T-helper 2 cell treated with Interferon-gamma antibody and Interleukin-4, amounts not matched to agents 5 μg/mL and 100 μg/mL, for 36 hours (primary cell): Measurements from ENCODE around the gene EPG5.
A peak's percentile ranks its signal among the peaks of the same experiment; 100 is the strongest.

ENCODE experiments used
- DNase-seq: peaks from one replicate; pipeline ENCODE4 v3.0.0; 2021; ENCODE audit warnings: low spot score
- H3K27ac Mint-ChIP-seq: one replicate; pipeline ENCODE4 v1.8.0; 2021; ENCODE audit warnings: mild to moderate bottlenecking, mixed read lengths
- H3K27me3 Mint-ChIP-seq: one replicate; pipeline ENCODE4 v1.8.0; 2021; ENCODE audit warnings: low read depth, mixed read lengths
- H3K36me3 Mint-ChIP-seq: one replicate; pipeline ENCODE4 v1.8.0; 2021; ENCODE audit warnings: low read depth, mixed read lengths
- H3K4me1 Mint-ChIP-seq: one replicate; pipeline ENCODE4 v1.8.0; 2021; ENCODE audit warnings: low read depth, mixed read lengths
- H3K4me3 Mint-ChIP-seq: one replicate; pipeline ENCODE4 v1.8.0; 2022; ENCODE audit warnings: mild to moderate bottlenecking, moderate library complexity, mixed read lengths
- H3K9me3 Mint-ChIP-seq: one replicate; pipeline ENCODE4 v1.8.0; 2021; ENCODE audit warnings: mixed read lengths

The EPG5 gene

DNA sequence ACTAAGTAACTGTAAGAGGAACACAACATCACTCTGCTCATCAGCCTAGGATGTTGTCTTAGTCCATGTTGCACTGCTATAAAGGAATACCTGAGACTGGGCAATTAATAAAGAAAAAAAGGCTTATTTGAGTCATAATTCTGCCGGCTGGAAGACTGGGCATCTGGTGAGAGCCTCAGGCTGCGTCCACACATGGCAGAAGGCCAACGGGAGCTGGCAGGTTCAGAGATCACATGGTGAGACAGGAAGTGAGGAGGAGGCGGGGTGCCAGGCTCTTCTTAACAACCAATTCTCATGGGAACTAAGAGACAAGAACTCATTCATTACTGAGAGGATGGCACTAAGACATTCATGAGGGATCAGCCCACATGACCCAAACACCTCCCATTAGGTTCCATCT is 46.8 kb downstream of the EPG5 start:
- Mint-ChIP-seq H3K4me1 (peaks cover 4% of the 10 kb centered on the region), H3K27ac (no peak overlapping the region), H3K4me3 (no peak overlapping the region), H3K36me3 (peaks cover 44% of the 10 kb centered on the region), H3K27me3 (no peaks in the 10 kb centered on the region), H3K9me3 (no peaks in the 10 kb centered on the region)
- no peak for DNase-seq

- Mint-ChIP-seq H3K4me3 (no peak overlapping the region), H3K27me3 (no peaks in the 10 kb centered on the region), H3K4me1 (peaks cover 4% of the 10 kb centered on the region), H3K36me3 (peaks cover 41% of the 10 kb centered on the region), H3K9me3 (no peaks in the 10 kb centered on the region), H3K27ac (no peak overlapping the region)
- DNase-seq: no peak
Measured at GRCh38 chr18:45916302-45916701, 50.8 kb downstream of the EPG5 start.

GRCh38 chr18:45913276-45913675 is 53.9 kb downstream of the EPG5 start:
- H3K4me1 Mint-ChIP-seq: no peaks in the 10 kb centered on the region
- no peaks in the 10 kb centered on the region for H3K27me3 Mint-ChIP-seq
- no peaks in the 10 kb centered on the region for H3K9me3 Mint-ChIP-seq
- no peak for DNase-seq
- peaks cover 45% of the 10 kb centered on the region for H3K36me3 Mint-ChIP-seq
- no peak overlapping the region for H3K27ac Mint-ChIP-seq
- no peak overlapping the region for H3K4me3 Mint-ChIP-seq

GRCh38 chr18:45910405-45911023 is 56.6 kb downstream of the EPG5 start:
- H3K9me3 Mint-ChIP-seq: no peaks in the 10 kb centered on the region
- H3K4me3 Mint-ChIP-seq: no peak overlapping the region
- peak; percentile 40 for DNase-seq
- no peaks in the 10 kb centered on the region for H3K27me3 Mint-ChIP-seq
- no peak overlapping the region for H3K27ac Mint-ChIP-seq
- no peaks in the 10 kb centered on the region for H3K4me1 Mint-ChIP-seq
- peaks cover 56% of the 10 kb centered on the region for H3K36me3 Mint-ChIP-seq

- Mint-ChIP-seq H3K27me3 (no peaks in the 10 kb centered on the region), H3K36me3 (peaks cover 37% of the 10 kb centered on the region), H3K4me1 (peaks cover 1% of the 10 kb centered on the region), H3K27ac (no peak overlapping the region), H3K9me3 (no peaks in the 10 kb centered on the region), H3K4me3 (no peak overlapping the region)
- DNase-seq: no peak
Measured at GRCh38 chr18:45901654-45902210, 65.4 kb downstream of the EPG5 start.

DNA sequence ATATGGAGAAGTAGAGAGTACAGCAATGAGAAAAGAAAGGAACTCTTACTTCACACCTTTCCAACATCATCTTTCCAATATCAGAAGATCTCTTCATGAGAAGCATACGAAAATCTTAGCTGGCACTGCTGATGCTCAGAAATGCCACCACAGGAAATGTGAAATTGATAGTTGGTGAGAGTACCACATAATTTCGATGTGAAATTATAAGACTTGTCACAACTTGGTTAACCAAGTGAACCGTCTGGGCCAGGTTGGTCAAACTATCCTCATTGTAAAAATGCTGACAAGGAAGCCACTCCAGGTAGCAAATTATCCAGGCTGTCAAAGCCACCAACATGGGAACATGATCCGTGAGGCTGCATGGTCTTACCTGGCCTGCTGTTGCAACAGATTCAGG is 66.5 kb downstream of the EPG5 start:
- Mint-ChIP-seq H3K4me1 (peaks cover 5% of the 10 kb centered on the region), H3K27me3 (no peaks in the 10 kb centered on the region), H3K36me3 (peaks cover 33% of the 10 kb centered on the region), H3K4me3 (no peak overlapping the region), H3K27ac (no peak overlapping the region), H3K9me3 (no peaks in the 10 kb centered on the region)
- no peak for DNase-seq

- Mint-ChIP-seq H3K27me3 (no peaks in the 10 kb centered on the region), H3K36me3 (peaks cover 41% of the 10 kb centered on the region), H3K27ac (no peak overlapping the region), H3K4me3 (no peak overlapping the region), H3K4me1 (peaks cover 6% of the 10 kb centered on the region), H3K9me3 (no peaks in the 10 kb centered on the region)
- no peak for DNase-seq
Measured at GRCh38 chr18:45896991-45897390, 70.1 kb downstream of the EPG5 start.

GRCh38 chr18:45896452-45896851 is 70.7 kb downstream of the EPG5 start:
- no peak overlapping the region for H3K4me3 Mint-ChIP-seq
- peaks cover 38% of the 10 kb centered on the region for H3K36me3 Mint-ChIP-seq
- H3K4me1 Mint-ChIP-seq: peaks cover 6% of the 10 kb centered on the region
- H3K27me3 Mint-ChIP-seq: no peaks in the 10 kb centered on the region
- DNase-seq: no peak
- no peak overlapping the region for H3K27ac Mint-ChIP-seq
- no peaks in the 10 kb centered on the region for H3K9me3 Mint-ChIP-seq

DNA sequence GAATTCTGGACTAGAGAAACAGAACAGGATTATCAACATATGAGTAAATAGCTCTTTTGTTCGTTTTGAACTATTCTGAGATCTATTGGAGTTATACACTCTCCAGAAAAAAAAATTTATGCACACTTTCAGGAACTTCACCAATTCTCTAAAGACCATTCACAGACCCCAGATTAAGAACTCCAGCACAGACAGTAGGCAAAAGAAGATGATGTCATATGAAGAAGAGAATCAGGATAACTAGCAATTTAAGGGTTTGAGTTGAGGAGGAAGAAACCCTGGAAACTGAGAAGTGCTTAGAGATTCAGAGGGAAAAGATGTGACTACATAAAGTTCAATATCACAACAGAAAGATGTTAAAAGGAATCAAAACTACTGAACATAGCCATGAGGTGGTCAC is 71.8 kb downstream of the EPG5 start:
- Mint-ChIP-seq H3K4me3 (no peak overlapping the region), H3K27me3 (no peaks in the 10 kb centered on the region), H3K36me3 (peaks cover 30% of the 10 kb centered on the region), H3K4me1 (peaks cover 6% of the 10 kb centered on the region), H3K9me3 (no peaks in the 10 kb centered on the region), H3K27ac (no peak overlapping the region)
- DNase-seq: no peak

DNA sequence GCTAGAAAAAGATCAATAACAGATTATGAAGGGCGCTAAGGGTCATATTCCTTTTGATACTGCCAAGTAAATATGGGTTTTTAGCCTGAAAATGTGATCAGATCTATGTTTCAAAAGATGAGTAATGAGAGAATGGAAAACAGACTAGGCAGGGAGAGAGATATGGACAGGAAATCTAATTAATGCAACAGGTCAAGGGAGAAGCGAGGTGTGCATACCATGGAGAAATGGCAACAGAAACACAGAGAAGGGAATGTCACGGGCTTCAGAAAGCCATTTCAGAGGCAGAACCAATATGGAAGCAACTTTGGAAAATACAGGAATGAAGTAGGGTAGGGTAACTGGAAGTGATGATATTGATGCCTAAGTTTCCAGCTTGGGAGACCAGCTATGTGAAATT is 72.3 kb downstream of the EPG5 start:
- peaks cover 29% of the 10 kb centered on the region for H3K36me3 Mint-ChIP-seq

DNA sequence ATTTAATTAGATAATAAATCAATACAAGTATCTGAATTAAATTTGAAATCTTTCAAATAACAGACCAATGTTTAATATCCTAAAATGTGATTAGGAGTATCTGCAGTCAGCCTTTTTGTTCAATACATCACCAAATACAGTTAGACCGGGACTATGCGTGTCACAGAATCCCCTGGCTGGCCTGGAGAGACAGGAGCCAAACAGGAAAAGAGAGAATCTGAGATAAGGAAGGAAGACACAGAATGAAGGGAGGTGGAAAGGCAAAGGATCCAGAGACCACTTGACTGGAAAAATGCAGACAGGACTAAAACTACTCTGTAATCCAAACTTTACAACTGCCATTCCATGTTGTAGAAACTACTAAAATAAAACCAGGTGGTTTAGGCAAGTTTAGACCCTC is 75.3 kb downstream of the EPG5 start:
- no peak overlapping the region for H3K27ac Mint-ChIP-seq

More for the DNA sequence above, 72.3 kb downstream of the EPG5 start:
- Mint-ChIP-seq H3K4me1 (peaks cover 6% of the 10 kb centered on the region), H3K4me3 (no peak overlapping the region), H3K27ac (no peak overlapping the region), H3K9me3 (no peaks in the 10 kb centered on the region), H3K27me3 (no peaks in the 10 kb centered on the region)
- no peak for DNase-seq

DNA sequence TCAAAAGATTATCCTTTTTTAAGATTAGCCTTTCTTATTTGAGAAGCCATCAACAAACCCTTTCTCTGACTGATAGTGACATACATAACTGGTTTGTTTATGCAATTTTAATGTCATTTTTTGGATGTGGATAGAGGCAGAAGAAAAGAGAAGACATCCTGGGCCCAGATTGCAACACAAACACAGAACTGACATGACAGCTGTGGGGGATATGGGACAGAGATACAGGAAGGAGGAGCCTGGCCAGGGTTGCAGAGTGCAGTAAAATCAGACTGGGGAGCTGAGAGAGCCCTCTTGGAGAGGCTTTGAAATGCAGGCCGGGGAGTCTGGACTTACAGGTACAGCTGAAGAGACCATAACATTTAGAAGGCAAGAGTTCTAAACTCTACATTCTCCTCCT is 76.5 kb downstream of the EPG5 start:
- H3K27ac Mint-ChIP-seq: no peak overlapping the region
- DNase-seq: no peak
- H3K27me3 Mint-ChIP-seq: no peaks in the 10 kb centered on the region
- peaks cover 22% of the 10 kb centered on the region for H3K36me3 Mint-ChIP-seq
- H3K4me1 Mint-ChIP-seq: peaks cover 2% of the 10 kb centered on the region
- no peak overlapping the region for H3K4me3 Mint-ChIP-seq
- H3K9me3 Mint-ChIP-seq: no peaks in the 10 kb centered on the region

More for the DNA sequence above, 75.3 kb downstream of the EPG5 start:
- Mint-ChIP-seq H3K36me3 (peaks cover 25% of the 10 kb centered on the region), H3K4me1 (peaks cover 6% of the 10 kb centered on the region), H3K9me3 (no peaks in the 10 kb centered on the region), H3K27me3 (no peaks in the 10 kb centered on the region), H3K4me3 (no peak overlapping the region)
- no peak for DNase-seq

DNA sequence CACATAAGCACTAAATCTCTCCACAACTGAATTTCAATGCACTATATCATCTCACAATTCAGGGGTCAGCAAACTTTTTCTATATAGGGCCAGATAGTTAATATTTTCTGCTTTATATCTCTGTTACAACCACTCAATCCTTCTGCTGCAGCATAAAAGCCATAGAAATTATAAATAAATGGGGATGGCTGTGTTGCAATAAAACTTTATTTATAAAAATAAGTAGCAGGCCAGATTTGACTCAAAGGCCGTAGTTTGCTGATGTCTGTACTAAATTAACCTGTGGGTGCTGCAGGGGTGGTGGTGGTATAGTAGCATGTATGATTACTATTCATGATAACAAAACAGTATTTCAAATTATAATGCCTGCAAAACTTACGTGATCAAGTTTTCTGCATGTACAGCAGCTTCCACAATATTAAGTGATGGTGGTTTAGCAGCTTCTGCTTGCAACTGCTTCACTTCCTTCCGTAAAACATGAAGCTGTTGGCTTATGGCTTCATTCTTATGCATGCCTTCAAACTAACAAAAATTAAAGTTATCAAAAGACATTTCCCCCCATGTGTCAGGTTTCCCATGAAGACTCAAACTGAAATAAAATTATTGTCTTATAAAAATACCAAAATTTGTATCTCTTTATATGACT is 77.6 kb downstream of the EPG5 start:
- Mint-ChIP-seq H3K4me1 (no peaks in the 10 kb centered on the region), H3K36me3 (peaks cover 17% of the 10 kb centered on the region), H3K27me3 (no peaks in the 10 kb centered on the region), H3K4me3 (no peak overlapping the region), H3K9me3 (no peaks in the 10 kb centered on the region), H3K27ac (no peak overlapping the region)
- no peak for DNase-seq

DNA sequence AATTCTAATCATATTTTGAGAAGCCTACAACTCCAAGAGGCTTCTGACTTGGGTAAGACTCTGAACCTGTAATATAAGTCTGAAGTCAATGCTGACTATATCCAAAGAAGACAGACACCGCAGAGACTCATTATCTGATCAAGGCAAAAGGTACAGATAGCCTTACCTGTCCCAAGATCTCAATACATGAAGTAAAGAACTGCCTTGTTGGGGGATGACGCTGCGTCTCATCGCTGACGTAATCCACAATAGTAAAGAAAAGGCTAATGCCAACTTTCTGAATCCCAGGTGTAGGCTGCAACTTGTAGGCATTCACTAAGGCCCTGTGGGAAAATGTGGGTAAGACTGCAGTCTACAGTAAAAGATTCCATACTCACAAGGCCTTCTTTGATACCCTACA is 79.5 kb downstream of the EPG5 start:
- DNase-seq: no peak
- Mint-ChIP-seq H3K4me3 (no peak overlapping the region), H3K9me3 (no peaks in the 10 kb centered on the region), H3K4me1 (no peaks in the 10 kb centered on the region), H3K27ac (no peak overlapping the region), H3K36me3 (peaks cover 18% of the 10 kb centered on the region), H3K27me3 (no peaks in the 10 kb centered on the region)
